Suppressor macrophage treated with lipopolysaccharide for 4 hours (primary cell): ENCODE results near the gene CEP78.
"Not testable (repeated sequence)": the region's sequence is repeated elsewhere in the genome, so short reads cannot be mapped to it uniquely, and the experiment has no call there.

Experiments
- DNase-seq: peaks from one replicate; pipeline ENCODE4 v3.0.0-alpha.2; 2020

The CEP78 gene

GRCh38 chr9:78235762-78236550, at the start of gene CEP78:
Gene CEP78 (plus strand): TSS chr9:78236075. CDS start chr9:78236351, 276 bp downstream.
- DNase-seq = peak; percentile 92

GRCh38 chr9:78187763-78188484, 48.0 kb upstream of the CEP78 start:
- DNase-seq = peak; percentile 50

- peak; percentile 13 for DNase-seq
Measured at GRCh38 chr9:78188594-78188993, 47.3 kb upstream of the CEP78 start.

- no peak for DNase-seq
Measured at GRCh38 chr9:78189001-78189400, 46.9 kb upstream of the CEP78 start.

GRCh38 chr9:78189461-78189860, 46.4 kb upstream of the CEP78 start:
- peak; percentile 70 for DNase-seq

GRCh38 chr9:78191931-78192330, 43.9 kb upstream of the CEP78 start:
- no peak for DNase-seq

- DNase-seq = peak; percentile 38
Measured at GRCh38 chr9:78196258-78196657, 39.6 kb upstream of the CEP78 start.

GRCh38 chr9:78201158-78201777, 34.6 kb upstream of the CEP78 start:
- not testable (repeated sequence) for DNase-seq

- DNase-seq = no peak
Measured at GRCh38 chr9:78207319-78207718, 28.6 kb upstream of the CEP78 start.

- DNase-seq = no peak
Measured at GRCh38 chr9:78207901-78208300, 28.0 kb upstream of the CEP78 start.

GRCh38 chr9:78209127-78209526, 26.7 kb upstream of the CEP78 start:
- no peak for DNase-seq

GRCh38 chr9:78210841-78211301, 25.0 kb upstream of the CEP78 start:
- DNase-seq = no peak

GRCh38 chr9:78212868-78213267, 23.0 kb upstream of the CEP78 start:
- no peak for DNase-seq

GRCh38 chr9:78213712-78214111, 22.2 kb upstream of the CEP78 start:
- peak; percentile 52 for DNase-seq

GRCh38 chr9:78214492-78214891, 21.4 kb upstream of the CEP78 start:
- no peak for DNase-seq

GRCh38 chr9:78215706-78216105, 20.2 kb upstream of the CEP78 start:
- no peak for DNase-seq

GRCh38 chr9:78218890-78219289, 17.0 kb upstream of the CEP78 start:
- no peak for DNase-seq

GRCh38 chr9:78221425-78221824, 14.4 kb upstream of the CEP78 start:
- no peak for DNase-seq

GRCh38 chr9:78221841-78222240, 14.0 kb upstream of the CEP78 start:
- not testable (repeated sequence) for DNase-seq

- no peak for DNase-seq
Measured at GRCh38 chr9:78230761-78231160, 5.1 kb upstream of the CEP78 start.

- DNase-seq = not testable (repeated sequence)
Measured at GRCh38 chr9:78232471-78232870, 3.4 kb upstream of the CEP78 start.

- no peak for DNase-seq
Measured at GRCh38 chr9:78234810-78235209, 1.1 kb upstream of the CEP78 start.

GRCh38 chr9:78235256-78235761, 566 bp upstream of the CEP78 start:
- DNase-seq = no peak

- no peak for DNase-seq
Measured at GRCh38 chr9:78236551-78236910, 656 bp downstream of the CEP78 start.
